CD1c-positive myeloid dendritic cell (primary cell): ENCODE measurements around the gene ARHGAP44.

ENCODE experiments used
- DNase-seq: peaks from one replicate; pipeline ENCODE4 v3.0.0-alpha.2; 2016; ENCODE audit errors: extremely low spot score

ARHGAP44 gene, protein sequence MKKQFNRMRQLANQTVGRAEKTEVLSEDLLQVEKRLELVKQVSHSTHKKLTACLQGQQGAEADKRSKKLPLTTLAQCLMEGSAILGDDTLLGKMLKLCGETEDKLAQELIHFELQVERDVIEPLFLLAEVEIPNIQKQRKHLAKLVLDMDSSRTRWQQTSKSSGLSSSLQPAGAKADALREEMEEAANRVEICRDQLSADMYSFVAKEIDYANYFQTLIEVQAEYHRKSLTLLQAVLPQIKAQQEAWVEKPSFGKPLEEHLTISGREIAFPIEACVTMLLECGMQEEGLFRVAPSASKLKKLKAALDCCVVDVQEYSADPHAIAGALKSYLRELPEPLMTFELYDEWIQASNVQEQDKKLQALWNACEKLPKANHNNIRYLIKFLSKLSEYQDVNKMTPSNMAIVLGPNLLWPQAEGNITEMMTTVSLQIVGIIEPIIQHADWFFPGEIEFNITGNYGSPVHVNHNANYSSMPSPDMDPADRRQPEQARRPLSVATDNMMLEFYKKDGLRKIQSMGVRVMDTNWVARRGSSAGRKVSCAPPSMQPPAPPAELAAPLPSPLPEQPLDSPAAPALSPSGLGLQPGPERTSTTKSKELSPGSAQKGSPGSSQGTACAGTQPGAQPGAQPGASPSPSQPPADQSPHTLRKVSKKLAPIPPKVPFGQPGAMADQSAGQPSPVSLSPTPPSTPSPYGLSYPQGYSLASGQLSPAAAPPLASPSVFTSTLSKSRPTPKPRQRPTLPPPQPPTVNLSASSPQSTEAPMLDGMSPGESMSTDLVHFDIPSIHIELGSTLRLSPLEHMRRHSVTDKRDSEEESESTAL

DNA sequence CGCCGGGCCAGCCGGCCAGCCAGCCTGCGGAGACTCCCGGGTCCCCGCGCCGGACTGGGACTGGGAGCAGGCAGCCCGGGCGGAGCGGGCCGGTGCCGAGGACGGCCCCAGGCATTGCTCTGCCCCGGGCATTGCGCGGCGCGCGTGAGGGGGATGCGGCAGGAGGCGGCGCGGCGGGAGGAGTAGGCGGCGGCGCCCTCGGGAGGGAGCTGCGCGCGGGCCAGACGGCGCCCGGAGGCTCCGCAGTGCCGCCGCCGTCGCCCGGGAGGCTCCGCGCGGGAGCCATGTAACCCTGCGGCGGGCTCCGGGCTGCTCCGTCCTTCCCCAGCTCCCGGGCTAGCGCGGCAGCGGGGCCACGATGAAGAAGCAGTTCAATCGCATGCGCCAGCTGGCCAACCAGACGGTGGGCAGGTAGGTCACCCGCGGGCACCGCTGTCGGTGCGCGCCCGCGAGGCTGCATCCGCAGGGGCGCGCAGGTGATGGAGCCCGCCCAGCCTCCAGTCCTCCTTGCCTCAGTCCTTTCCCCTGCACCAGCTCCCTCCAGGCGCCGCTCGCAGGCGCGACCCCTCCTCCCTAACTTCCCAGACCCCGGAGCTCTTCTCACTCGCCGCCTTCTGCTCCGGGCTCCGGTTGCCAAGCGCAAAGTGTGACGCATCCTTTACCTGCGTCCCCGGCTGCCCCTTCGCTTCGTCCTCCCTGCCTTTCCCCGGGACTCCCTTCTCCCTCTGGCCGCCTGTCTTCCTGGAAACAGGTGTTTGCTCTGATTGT, at the start of gene ARHGAP44:
TSS of gene ARHGAP44 (plus strand) at position 18 of the 768 bp plus-strand sequence. CDS start at position 359, 341 bp downstream.
- no peak for DNase-seq

DNA sequence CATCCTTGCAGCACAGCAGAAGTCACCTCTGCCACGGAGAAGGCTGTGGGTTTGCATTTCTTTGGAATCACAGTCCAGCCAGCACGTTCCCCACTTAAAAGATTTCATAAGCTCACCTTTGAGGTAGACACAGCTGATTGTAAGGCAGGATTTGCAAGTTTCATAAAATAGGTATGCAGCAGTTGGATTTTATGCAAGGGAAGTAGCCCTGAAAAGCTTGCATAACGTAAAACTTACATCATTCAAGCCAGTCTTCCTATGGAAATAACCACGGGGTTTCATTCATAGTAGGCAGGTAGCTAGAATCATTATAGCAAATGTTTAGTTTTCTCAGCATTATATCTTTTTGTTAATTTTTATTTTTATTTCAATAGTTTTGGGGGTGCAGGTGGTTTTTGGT, 49.8 kb upstream of the ARHGAP44 start:
- DNase-seq = no peak

DNA sequence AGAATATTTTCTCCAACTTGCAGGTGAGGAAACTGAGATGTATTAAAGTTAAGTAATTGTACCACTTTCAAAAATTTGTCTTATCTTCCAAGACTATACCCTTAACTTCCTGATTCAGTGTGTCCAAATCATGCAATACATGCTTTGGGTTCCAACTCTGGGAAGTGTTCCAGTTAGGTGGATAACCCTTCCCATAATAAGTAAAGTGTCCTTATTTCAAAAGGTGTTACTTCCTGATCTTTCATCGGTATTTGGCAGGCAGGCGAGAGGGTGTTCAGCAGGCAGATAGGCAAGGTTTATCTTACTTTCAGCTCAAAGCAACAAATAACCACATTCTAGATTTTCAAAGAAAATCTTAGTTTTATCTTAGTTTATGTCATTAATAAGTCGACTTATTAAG, 46.3 kb upstream of the ARHGAP44 start:
- DNase-seq = no peak

DNA sequence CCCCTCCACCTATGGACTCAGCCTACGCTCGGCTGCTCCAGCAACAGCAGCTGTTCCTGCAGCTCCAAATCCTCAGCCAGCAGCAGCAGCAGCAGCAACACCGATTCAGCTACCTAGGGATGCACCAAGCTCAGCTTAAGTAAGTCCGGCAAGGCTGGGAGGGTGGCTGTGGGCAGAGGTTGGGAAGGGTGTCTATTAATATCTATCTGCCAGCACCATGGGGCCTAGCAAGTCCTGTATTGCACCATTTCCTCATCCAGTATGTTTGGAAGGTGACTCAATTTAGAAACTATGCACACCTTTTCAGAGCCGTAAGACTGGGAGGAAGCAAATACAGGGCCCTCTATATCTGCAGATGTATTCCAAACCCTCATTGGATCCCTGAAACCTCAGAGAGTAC, 45.0 kb upstream of the ARHGAP44 start:
- no peak for DNase-seq

DNA sequence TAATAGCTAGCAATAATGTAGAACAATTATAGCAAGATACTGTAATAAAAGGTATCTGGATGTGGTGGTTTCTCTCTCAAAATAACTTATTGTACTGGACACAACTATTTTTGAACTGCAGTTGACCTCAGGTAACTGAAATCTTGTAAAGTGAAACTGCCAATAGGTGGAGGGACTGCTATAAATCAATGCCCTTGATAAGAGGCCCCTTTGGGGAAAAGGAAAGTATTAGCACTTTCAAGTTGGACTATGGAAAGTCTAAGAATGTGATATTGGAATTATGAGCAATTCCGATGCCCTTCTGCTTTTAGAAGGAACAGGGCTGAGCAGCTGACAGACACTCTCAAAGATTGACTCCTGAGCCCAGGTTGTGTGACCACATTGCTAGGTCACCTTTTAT, 44.5 kb upstream of the ARHGAP44 start:
- DNase-seq = no peak

DNA sequence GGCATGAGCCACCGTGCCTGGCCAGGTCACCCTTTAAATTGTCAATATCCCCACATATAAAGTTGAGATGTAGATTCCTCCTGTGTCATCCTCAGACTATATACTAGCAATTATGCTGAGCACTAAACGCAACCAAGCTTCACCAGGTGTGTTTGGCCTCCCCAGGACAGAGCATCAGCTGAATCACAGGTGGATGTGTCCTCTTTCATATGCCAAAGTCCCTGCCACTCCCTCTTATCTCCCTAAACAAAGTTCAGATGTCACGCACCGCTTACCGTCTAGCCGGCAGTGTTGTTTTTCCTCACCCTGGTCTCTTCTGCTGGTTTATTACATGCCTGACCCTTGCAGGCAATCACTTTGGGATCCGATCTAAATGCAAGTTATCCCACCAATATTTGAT, 43.8 kb upstream of the ARHGAP44 start:
- no peak for DNase-seq

DNA sequence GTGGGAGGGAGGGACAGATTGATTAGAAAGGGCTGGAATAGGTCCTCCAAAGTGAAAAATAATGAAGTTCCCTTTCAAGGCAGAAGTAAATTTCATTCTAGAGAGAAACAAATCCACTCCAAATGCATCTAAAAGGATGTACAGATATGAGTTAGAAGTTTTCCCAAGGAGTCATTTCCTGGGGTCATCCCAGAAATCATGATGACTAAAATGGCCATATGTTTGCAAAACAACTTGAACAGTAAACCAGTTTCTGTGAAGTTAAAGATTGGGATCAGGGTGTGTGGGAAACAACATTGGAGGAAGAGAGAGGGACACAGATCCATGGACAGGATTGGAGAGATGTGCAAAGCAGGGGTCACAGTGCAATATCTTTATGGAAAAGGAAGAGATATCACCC, 32.5 kb upstream of the ARHGAP44 start:
- DNase-seq = no peak

DNA sequence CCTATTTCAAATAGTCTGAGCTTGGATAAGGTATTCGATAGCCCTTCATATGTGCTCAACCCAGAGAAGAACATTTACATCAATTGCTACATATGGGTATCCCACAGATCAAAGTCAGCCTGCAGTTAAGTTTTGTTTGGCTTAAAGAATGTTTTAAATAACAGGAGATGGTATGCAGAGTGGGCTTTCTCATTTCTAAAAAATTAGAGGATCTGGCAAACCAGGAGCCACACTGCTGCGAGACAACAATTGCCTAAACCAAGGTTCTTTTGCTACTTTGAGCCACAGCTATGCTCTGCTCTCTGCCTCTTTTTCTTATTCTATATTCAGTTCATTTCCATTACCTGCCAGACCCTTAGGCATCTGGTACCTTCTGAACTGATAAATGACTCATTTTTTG, 30.2 kb upstream of the ARHGAP44 start:
- DNase-seq = no peak

DNA sequence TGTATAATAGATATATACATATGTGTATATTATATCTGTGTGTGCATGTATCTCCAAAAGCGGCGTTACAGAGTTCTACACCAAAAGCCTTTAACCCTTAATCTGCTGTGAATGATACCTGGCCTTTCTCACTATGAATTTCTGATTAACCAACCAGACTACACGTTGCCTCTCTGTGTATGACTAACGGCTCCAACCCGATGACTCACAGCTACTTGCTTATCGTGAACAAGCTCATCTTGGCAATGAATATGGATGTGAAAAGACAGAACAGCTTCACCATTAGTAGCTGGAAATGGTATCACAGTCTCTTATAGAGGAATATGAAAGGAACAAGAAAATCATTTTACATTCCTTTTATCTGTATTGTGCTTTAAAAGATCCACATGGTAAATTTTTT, 23.8 kb upstream of the ARHGAP44 start:
- DNase-seq = no peak

DNA sequence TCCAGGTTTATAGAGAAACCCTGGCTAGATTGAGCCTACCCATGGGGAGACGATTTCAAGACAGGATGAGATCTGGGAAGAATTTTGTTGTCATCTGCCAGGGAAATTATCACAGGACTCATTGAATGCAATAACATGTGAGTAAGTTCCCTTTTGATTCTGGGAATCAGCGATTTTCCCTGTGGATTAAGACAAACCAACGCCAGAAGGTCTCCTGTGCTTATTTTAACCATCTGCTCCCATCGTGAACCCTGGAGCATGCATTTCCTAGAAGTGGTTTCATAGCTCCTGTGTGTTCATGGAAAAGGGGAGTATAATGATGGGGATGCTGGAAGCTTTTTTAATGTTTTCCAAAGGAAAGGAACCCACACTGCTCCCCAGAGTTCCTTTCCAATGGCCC, 21.0 kb upstream of the ARHGAP44 start:
- no peak for DNase-seq

DNA sequence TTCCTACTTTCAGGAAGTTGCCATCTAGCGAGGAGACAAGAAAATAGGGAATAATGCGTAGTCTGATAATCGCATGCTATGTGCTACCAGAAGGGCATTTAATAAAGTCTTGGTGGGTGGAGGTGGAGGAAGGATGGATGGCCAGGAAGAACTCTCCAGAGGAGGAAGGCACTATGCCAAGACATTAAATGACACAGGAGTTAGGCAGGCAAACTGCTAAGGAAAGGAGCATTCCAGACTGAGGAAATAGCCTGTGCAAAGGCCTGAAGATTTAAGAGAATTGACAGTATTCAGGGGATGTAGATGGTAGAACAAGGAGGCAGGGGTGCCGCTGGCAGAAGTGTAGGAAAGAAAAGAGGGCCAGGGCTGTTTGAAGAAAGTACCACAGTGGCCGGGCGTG, 19.3 kb upstream of the ARHGAP44 start:
- DNase-seq = no peak

DNA sequence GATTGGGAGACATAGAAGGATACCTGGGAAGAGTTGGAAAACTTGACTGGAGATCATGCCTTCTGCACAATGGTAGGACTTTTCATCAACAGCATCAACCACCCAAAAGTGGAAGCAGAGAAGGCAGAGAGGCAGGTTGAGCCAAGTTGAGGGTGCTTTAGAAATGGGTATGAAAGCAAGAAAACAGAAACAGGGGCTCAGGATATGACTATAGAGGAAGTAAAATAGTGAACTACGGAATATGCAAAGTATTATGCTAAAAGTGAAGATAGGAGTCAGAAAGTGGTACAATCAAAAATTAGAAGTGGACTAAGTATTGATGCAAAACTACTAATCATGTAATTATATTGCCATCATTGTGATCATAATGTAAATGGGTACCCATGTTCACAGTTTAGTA, 16.1 kb upstream of the ARHGAP44 start:
- DNase-seq = no peak

DNA sequence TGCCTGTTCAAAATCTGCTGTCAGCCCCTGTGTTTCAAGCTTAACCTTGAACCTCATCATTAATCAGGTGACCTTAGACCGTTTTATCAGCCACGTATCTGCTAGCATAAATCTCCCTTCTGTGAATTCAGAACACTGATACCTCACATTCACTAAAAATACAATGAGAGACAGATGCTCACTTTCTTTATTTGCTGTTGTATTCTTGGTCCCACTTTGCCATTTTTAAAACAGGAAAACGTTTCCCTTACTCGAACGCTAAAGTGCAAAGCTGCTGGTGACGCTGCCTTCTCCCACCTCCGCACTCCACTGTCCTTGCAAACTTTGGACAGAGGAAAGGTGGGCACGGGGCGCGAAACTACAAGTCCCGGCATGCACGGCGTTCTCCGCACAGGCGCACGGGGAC, 220 bp upstream of the ARHGAP44 start:
- no peak for DNase-seq

DNA sequence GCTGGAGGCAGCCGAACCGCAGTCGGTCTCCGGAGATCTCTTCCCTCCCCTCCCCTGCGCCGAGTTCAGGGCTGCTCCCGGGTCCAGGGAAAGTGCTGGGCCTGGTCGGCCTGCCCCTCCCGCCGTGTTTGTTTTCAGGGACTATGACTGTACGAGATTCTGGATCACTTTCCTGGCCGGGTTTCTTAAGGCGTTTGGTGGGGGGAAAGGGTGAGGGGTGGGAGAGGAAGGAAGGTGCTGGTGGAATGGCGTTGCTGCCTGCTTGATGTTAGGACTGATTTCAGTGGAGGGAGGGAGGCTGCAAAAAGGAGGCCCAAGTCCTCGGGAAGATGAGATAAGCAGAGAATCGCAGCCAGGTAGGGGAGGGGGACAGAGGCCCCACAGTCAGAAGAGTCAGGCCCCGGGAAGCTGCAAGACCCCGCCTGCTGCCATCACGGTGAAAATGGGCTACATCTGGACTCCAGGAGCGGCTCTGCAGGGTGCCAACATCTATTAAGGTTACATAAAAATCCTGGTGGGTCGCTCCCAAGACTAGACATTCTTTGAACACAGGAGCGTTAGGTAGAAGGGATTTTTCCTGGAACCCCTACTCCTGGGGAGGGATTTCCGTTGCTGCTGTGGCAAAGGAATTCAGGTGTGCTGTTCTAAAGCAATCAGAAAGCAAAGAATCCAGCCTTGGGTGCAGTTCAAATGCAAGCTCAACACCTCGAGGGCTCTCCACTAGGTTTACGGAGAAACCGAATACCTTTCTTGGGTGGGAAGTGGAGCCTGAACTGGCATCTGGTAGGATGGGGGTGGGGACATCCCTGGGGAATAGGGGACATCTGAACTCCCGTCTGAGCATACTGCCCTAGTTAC, 1.2 kb downstream of the ARHGAP44 start:
- DNase-seq = no peak

DNA sequence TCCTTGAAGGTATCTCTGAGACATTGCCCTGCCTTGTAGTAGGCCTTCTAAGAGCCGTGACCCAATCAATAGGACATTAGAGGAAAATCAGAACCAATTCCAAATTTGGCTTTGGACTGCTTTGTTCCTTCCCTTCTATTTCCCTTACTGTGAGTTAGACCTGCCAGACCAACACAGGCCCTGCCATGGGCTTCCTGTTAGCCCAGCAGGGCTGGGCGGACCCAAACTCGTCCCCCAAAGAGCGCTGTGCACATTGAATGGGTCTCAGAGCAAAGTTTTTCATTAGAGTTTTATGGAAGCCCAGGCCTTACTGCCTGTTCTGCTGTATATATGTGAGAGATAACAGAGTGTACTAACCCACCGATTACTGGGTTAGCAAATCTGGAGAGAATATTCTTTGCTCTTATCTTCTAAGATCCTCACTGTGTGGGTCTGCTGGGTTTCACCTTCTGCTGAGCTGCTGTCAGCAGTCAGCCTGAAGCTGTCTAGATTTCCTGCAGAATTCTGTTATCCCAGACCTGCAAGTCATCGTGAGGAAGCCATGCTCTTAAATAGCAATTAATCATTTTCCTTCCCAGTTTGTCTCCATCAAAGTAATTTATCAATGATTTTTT, 5.7 kb downstream of the ARHGAP44 start:
- no peak for DNase-seq

DNA sequence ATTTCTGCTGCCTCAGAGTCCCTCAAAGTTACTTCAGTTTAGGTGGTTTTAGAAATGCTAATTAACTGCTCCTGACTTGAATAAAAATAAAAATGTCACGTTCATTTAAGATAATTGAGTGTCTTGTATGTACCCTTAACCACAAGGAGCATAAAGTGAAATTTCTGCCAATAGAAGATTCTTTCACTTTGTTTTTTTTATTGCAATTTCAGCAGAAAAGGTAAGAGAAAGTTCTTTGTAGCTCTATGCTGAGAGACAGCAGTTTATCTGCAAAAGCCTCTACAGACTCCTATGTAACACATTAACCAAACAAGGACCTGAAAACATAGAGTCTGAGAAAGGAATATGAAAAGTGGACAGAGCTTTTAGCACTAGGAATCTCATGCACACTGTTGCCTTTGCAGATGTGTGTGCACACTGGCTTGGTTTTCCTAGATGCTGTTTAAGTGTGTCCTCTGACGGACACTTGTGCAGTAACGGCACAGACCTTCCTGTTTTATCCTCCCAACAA, 11.6 kb downstream of the ARHGAP44 start:
- no peak for DNase-seq

DNA sequence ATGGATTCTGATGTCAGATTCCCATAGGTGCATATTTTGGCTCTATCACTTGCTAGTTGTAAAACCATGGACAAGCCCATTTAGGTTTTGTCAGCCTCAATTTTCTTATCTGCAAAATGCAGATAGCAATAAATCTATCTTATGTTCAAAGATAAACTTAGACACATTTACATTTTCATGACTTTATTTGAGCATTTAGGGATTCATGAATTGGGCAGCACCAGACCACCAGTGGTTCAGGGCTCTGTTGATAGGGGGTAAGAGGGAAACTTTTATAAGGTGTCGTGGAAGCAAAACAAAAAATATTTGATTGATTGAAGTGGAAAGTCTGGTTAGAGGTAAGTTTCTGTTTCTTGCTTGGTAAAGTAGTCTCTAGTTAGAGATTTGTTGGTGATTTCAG, 17.3 kb downstream of the ARHGAP44 start:
- DNase-seq = no peak

DNA sequence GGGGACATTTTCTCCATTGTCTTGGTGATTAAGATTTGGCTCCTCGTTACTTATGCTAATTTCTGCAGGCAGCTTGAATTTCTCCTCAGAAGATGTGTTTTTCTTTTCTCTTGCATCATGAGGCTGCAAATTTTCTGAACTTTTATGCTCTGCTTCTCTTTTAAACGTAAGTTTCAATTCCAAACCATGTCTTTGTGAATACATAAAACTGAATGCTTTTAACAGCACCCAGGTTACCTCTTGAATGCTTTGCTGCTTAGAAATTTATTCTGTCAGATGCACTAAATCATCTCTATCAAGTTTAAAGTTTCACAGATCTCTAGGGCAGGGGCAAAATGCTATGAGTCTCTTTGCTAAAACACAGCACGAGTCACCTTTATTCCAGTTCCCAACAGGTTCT, 19.4 kb downstream of the ARHGAP44 start:
- no peak for DNase-seq

DNA sequence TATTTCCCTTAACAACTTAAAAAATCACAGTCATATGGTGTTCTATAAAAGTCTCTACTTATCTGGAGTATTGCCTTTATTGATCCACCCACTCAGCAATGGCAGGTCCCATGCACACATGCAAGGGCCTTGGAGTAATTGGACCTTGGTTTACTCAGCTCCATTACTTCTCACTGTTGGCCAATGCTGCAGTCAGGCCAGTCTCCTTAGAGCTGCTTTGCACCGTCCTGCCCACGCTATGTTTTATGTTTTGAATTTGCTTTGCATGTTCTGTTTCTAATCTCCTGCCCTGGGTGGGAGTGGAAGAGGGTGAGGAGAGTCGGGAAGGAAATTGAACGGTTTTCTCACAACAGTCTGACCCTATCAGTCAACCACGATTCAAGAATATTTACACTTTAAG, 23.6 kb downstream of the ARHGAP44 start:
- no peak for DNase-seq

DNA sequence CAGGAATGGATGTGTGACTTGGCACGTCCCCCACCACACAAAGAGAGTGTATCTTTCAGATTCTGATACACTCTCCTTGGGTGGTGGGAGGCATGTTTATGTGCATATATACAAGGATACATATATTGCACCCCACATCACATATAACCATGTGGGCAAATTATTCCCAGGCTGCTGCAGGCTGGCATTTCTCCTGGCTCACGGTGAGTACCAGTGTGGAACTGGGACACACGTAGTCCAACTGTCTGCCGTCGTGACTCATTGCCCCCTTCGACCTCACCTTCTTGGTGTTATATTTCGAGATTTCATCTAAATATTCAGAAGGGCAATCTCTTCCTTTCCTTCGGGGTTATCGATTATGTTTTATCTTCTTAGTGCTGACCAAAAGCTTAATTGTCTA, 24.4 kb downstream of the ARHGAP44 start:
- DNase-seq = no peak

DNA sequence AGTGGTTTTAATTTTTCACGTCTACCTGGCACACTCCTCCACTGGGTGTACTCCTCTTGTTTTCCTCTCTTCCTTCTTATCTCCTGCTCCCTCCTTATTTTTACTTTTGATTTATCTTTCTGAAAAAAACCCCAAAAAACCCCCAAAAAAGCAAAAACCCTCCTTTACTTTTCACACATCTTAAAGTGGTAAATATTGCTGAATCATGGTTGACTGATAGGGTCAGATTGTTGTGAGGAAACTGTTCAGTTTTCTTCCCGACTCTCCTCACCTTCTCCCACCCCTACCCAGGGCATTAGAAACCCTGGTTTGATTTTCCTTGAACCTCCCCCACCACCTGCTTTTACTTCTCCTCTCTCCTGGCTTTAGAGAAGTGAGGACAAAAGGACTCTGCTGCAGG, 25.4 kb downstream of the ARHGAP44 start:
- DNase-seq = no peak
